ENCODE data around the gene MTHFD1L.

GRCh38 chr6:150830439-150831165, 34.9 kb upstream of the MTHFD1L start:
- TF ChIP-seq NFE2L2 (IDR thresholded peaks at IDR 0.05; ENCODE audit: low read depth, low read length) (no peak), CTCF (conservative IDR thresholded peaks at IDR 0.05; ENCODE audit: low read depth, low read length) (no peak), CHD1 (IDR thresholded peaks at IDR 0.05; ENCODE audit: low read depth, low read length) (no peak), BHLHE40 (IDR thresholded peaks at IDR 0.05; ENCODE audit: low read depth, low read length) (no peak), RAD21 (IDR thresholded peaks at IDR 0.05; ENCODE audit: low read length) (no peak), POLR2A (IDR thresholded peaks at IDR 0.05; ENCODE audit: low read depth, low read length) (no peak), MAZ (IDR thresholded peaks at IDR 0.05; ENCODE audit: borderline replicate concordance, low read depth, low read length) (no peak), SMC3 (IDR thresholded peaks at IDR 0.05; ENCODE audit: low read depth, low read length) (no peak), CEBPB (IDR thresholded peaks at IDR 0.05; ENCODE audit: low read depth, low read length) (no peak), MAFK (IDR thresholded peaks at IDR 0.05; ENCODE audit: low read depth, low read length) (no peak)
- TF ChIP-seq, protein P1, sequence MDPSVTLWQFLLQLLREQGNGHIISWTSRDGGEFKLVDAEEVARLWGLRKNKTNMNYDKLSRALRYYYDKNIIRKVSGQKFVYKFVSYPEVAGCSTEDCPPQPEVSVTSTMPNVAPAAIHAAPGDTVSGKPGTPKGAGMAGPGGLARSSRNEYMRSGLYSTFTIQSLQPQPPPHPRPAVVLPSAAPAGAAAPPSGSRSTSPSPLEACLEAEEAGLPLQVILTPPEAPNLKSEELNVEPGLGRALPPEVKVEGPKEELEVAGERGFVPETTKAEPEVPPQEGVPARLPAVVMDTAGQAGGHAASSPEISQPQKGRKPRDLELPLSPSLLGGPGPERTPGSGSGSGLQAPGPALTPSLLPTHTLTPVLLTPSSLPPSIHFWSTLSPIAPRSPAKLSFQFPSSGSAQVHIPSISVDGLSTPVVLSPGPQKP (IDR thresholded peaks at IDR 0.05; ENCODE audit: borderline replicate concordance, low read depth, low read length): no peak
